ENCODE measurements around the gene RANBP6. TPM values are rescaled to one million over a fixed set of nuclear protein-coding genes. Genes with fewer than 3 reads are reported as not detected.
"Not testable (repeated sequence)": the region's sequence is repeated elsewhere in the genome, so short reads cannot be mapped to it uniquely, and the experiment has no call there.

The RANBP6 gene
- total RNA-seq, result 20.1 and 21.1 TPM in 2 replicates

GRCh38 chr9:6015278-6016157 lies at the start of gene RANBP6:
TSS of gene RANBP6 (minus strand) at chr9:6015624. CDS start at chr9:6015607, 17 bp downstream.
- peaks cover 33% of the 10 kb centered on the region for H3K4me1 Mint-ChIP-seq (ENCODE audit: low read depth)
- DNase-seq (ENCODE audit: low spot score), result peak; percentile 87
- peaks cover 40% of the 10 kb centered on the region for H3K36me3 Mint-ChIP-seq (ENCODE audit: low read depth)
- intact Hi-C loops (cut with micrococcal nuclease), result loop anchor here (1.0 to 2.0 kb wide), 4 partner anchors 9 to 397 kb away; partner anchors contain the start of genes ERMP1 and UHRF2
- H3K4me3 Mint-ChIP-seq (ENCODE audit: low read depth), result peak within 1 kb of the TSS; percentile 93
- H3K9me3 Mint-ChIP-seq, result peaks cover 3% of the 10 kb centered on the region
- H3K27ac Mint-ChIP-seq, result peak within 1 kb of the TSS; percentile 97
- no peaks in the 10 kb centered on the region for H3K27me3 Mint-ChIP-seq (ENCODE audit: low read depth)

DNA sequence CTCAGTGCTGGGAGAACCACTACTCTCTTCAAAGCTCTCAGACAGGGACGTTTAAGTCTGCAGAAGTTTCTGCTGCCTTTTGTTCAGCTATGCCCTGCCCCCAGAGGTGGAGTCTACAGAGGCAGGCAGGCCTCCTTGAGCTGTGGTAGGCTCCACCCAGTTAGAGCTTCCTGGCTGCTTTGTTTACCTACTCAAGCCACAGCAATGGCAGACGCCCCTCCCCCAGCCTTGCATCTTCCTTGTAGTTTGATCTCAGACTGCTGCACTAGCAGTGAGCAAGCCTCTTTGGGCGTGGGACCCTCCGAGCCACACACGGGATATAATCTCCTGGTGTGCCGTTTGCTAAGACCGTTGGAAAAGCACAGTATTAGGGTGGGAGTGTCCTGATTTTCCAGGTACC lies 47.7 kb upstream of the RANBP6 start:
- peaks cover 30% of the 10 kb centered on the region for H3K27me3 Mint-ChIP-seq (ENCODE audit: low read depth)
- H3K4me3 Mint-ChIP-seq (ENCODE audit: low read depth); intact Hi-C loops (cut with micrococcal nuclease); H3K27ac Mint-ChIP-seq; H3K36me3 Mint-ChIP-seq (ENCODE audit: low read depth); H3K4me1 Mint-ChIP-seq (ENCODE audit: low read depth): not testable (repeated sequence)
- DNase-seq (ENCODE audit: low spot score), result peak; percentile 20
- H3K9me3 Mint-ChIP-seq, result peaks cover 14% of the 10 kb centered on the region

DNA sequence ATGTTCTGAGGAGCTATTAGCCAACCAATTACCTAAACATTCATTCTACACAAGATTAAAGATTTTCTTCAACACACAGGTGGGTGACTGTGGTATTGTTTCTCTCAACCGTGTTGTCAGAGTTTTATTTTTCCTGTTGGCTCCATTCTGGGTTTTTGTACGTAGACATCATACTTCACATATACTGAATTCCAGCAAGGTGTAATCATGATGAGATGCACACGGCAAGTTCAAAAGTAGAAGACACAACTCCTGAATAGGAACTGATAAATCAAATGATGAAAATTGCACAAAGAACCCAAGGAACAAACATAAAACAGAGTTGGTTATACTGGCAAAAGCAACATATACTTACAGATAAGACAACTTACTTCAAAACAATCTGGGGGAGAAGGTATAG lies 40.2 kb upstream of the RANBP6 start:
- no peak overlapping the region for H3K4me3 Mint-ChIP-seq (ENCODE audit: low read depth)
- intact Hi-C loops (cut with micrococcal nuclease), result loop anchor here (1.0 kb wide), 2 partner anchors 251 to 513 kb away; no protein-coding TSS in a partner anchor
- no peak for DNase-seq (ENCODE audit: low spot score)
- H3K4me1 Mint-ChIP-seq (ENCODE audit: low read depth), result peaks cover 2% of the 10 kb centered on the region
- H3K27ac Mint-ChIP-seq, result no peak overlapping the region
- H3K9me3 Mint-ChIP-seq, result peaks cover 5% of the 10 kb centered on the region
- no peaks in the 10 kb centered on the region for H3K36me3 Mint-ChIP-seq (ENCODE audit: low read depth)
- H3K27me3 Mint-ChIP-seq (ENCODE audit: low read depth), result peaks cover 18% of the 10 kb centered on the region

DNA sequence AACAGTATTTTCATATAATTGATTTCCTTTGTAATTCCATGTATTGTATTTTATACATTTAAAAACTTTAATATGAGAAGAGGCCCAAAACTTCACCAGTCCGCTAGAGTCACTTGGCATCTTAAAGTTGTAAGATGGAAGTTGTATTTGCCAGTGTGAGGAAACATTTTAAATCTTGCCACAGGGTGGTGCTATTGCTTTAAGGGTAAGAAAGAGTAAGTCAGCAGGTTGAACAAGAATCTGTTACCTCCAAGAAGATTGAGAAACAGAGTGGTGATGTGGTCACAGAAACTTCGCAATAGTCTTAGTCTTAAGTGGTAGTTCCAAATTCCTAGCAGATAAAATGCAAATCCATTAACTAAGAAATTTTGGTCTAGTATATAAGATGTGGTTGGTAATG lies 39.8 kb upstream of the RANBP6 start:
- peaks cover 2% of the 10 kb centered on the region for H3K4me1 Mint-ChIP-seq (ENCODE audit: low read depth)
- H3K27ac Mint-ChIP-seq, result no peak overlapping the region
- intact Hi-C loops (cut with micrococcal nuclease), result loop anchor here (1.0 kb wide), 2 partner anchors 251 to 513 kb away; no protein-coding TSS in a partner anchor
- peaks cover 5% of the 10 kb centered on the region for H3K9me3 Mint-ChIP-seq
- H3K27me3 Mint-ChIP-seq (ENCODE audit: low read depth), result peaks cover 13% of the 10 kb centered on the region
- no peak overlapping the region for H3K4me3 Mint-ChIP-seq (ENCODE audit: low read depth)
- H3K36me3 Mint-ChIP-seq (ENCODE audit: low read depth), result no peaks in the 10 kb centered on the region
- DNase-seq (ENCODE audit: low spot score), result peak; percentile 22

DNA sequence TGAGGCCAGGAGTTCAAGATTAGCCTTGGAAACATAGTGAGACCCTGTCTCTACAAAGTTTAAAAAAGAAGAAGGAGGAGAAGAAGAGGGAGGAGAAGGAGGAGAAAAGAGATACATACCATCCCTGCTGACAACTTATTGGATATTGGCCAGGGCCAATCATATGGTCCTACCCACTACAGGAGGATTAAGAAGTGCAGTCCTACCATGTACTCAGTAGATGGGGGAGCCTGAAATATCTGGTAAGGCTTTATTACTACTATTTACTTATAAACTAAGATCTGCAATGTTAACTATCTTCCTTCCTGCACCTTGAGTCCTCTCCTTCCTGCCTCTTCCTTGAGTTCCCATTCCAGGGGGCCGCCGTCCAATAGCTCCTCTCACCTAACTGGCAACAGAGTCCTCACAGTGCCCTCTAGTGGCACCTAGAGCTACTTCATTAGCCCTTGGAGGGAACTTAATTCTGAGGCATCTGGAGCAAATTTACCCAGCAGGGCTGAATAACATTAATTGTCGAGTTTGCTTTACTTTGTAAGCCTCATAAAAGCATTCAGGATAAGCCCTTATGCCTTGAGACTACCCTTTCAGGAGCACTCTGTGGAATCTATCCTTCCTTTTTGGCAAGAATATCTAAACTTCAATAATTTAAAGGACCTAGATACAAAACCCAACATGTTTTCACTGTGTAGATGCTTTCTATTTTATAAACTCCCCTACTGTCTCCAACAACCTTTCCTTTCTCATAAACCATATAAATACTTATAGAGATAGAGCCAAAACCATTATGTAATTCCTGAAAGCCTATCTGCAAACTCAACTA lies 39.1 kb upstream of the RANBP6 start:
- no peak overlapping the region for H3K4me3 Mint-ChIP-seq (ENCODE audit: low read depth)
- H3K27me3 Mint-ChIP-seq (ENCODE audit: low read depth), result peaks cover 9% of the 10 kb centered on the region
- H3K4me1 Mint-ChIP-seq (ENCODE audit: low read depth), result peaks cover 8% of the 10 kb centered on the region
- DNase-seq (ENCODE audit: low spot score), result peak; percentile 41
- H3K36me3 Mint-ChIP-seq (ENCODE audit: low read depth), result no peaks in the 10 kb centered on the region
- no peak overlapping the region for H3K27ac Mint-ChIP-seq
- H3K9me3 Mint-ChIP-seq, result peaks cover 5% of the 10 kb centered on the region
- intact Hi-C loops (cut with micrococcal nuclease), result loop anchor here (1.0 to 5.0 kb wide), 4 partner anchors 168 to 514 kb away; no protein-coding TSS in a partner anchor

DNA sequence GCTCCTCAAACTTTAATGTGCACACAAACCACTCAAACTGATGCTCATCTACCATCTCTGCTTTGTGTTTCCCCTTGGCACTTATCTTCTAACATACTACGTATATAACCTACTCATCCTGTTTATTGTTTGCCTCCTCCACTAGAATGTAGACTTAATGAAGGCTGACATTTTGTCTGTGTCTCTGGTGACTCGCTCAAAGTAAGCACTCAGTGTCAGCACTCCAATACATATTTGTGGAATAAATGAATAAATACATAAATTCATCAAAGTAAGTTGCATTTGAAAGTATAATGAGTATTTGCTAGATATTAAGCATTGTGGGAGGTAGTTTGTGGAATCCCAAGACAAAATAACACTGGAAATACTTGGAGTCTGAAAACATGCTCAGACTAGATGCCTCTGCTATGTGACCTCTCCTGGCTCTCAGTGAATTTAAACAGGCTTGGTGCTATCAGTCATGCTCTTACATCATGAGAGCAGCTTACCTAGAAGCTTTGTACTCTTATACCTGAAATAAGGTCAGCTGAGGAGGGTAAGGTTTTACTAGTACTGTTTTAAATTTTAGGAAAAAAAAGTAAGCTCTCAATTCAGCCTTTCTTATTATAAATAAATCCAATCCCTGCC lies 37.0 kb upstream of the RANBP6 start:
- no peaks in the 10 kb centered on the region for H3K36me3 Mint-ChIP-seq (ENCODE audit: low read depth)

GRCh38 chr9:6051511-6051950 lies 36.1 kb upstream of the RANBP6 start:
- Mint-ChIP-seq H3K27me3 (ENCODE audit: low read depth) (peaks cover 12% of the 10 kb centered on the region), H3K36me3 (ENCODE audit: low read depth) (no peaks in the 10 kb centered on the region), H3K9me3 (no peaks in the 10 kb centered on the region), H3K4me3 (ENCODE audit: low read depth) (no peak overlapping the region), H3K27ac (no peak overlapping the region), H3K4me1 (ENCODE audit: low read depth) (peaks cover 11% of the 10 kb centered on the region)
- no peak for DNase-seq (ENCODE audit: low spot score)
- intact Hi-C loops (cut with micrococcal nuclease), result loop anchor here (5.0 kb wide), 1 partner anchor 301 kb away; no protein-coding TSS in a partner anchor

More for the DNA sequence above, 37.0 kb upstream of the RANBP6 start:
- no peak overlapping the region for H3K27ac Mint-ChIP-seq
- H3K4me1 Mint-ChIP-seq (ENCODE audit: low read depth), result peaks cover 8% of the 10 kb centered on the region
- peaks cover 7% of the 10 kb centered on the region for H3K27me3 Mint-ChIP-seq (ENCODE audit: low read depth)
- no peak overlapping the region for H3K4me3 Mint-ChIP-seq (ENCODE audit: low read depth)
- intact Hi-C loops (cut with micrococcal nuclease), result loop anchor here (5.0 kb wide), 1 partner anchor 300 kb away; no protein-coding TSS in a partner anchor
- H3K9me3 Mint-ChIP-seq, result no peaks in the 10 kb centered on the region
- no peak for DNase-seq (ENCODE audit: low spot score)

- H3K4me3 Mint-ChIP-seq (ENCODE audit: low read depth), result no peak overlapping the region
- intact Hi-C loops (cut with micrococcal nuclease), result loop anchor here (5.0 kb wide), 1 partner anchor 303 kb away; no protein-coding TSS in a partner anchor
These were observed 34.4 kb upstream of the RANBP6 start for GRCh38 chr9:6049798-6050197.

GRCh38 chr9:6048039-6048438 lies 32.6 kb upstream of the RANBP6 start:
- H3K4me3 Mint-ChIP-seq (ENCODE audit: low read depth), result no peak overlapping the region
- H3K9me3 Mint-ChIP-seq, result no peaks in the 10 kb centered on the region
- no peak overlapping the region for H3K27ac Mint-ChIP-seq
- intact Hi-C loops (cut with micrococcal nuclease), result no loop called here
- peaks cover 19% of the 10 kb centered on the region for H3K27me3 Mint-ChIP-seq (ENCODE audit: low read depth)
- no peaks in the 10 kb centered on the region for H3K36me3 Mint-ChIP-seq (ENCODE audit: low read depth)
- peaks cover 9% of the 10 kb centered on the region for H3K4me1 Mint-ChIP-seq (ENCODE audit: low read depth)
- no peak for DNase-seq (ENCODE audit: low spot score)

More at GRCh38 chr9:6049798-6050197, 34.4 kb upstream of the RANBP6 start:
- H3K36me3 Mint-ChIP-seq (ENCODE audit: low read depth), result no peaks in the 10 kb centered on the region
- peak; percentile 38 for DNase-seq (ENCODE audit: low spot score)
- H3K4me1 Mint-ChIP-seq (ENCODE audit: low read depth), result peaks cover 9% of the 10 kb centered on the region
- H3K27ac Mint-ChIP-seq, result no peak overlapping the region
- H3K9me3 Mint-ChIP-seq, result no peaks in the 10 kb centered on the region
- H3K27me3 Mint-ChIP-seq (ENCODE audit: low read depth), result peaks cover 13% of the 10 kb centered on the region

- Mint-ChIP-seq H3K9me3 (no peaks in the 10 kb centered on the region), H3K27me3 (ENCODE audit: low read depth) (peaks cover 21% of the 10 kb centered on the region), H3K4me1 (ENCODE audit: low read depth) (peaks cover 9% of the 10 kb centered on the region), H3K36me3 (ENCODE audit: low read depth) (no peaks in the 10 kb centered on the region), H3K4me3 (ENCODE audit: low read depth) (no peak overlapping the region), H3K27ac (no peak overlapping the region)
- no peak for DNase-seq (ENCODE audit: low spot score)
- intact Hi-C loops (cut with micrococcal nuclease), result no loop called here
These were observed 31.6 kb upstream of the RANBP6 start for GRCh38 chr9:6047020-6047419.

GRCh38 chr9:6045364-6045763 lies 29.9 kb upstream of the RANBP6 start:
- no peak for DNase-seq (ENCODE audit: low spot score)
- H3K27ac Mint-ChIP-seq, result no peak overlapping the region
- H3K4me3 Mint-ChIP-seq (ENCODE audit: low read depth), result no peak overlapping the region
- peaks cover 11% of the 10 kb centered on the region for H3K4me1 Mint-ChIP-seq (ENCODE audit: low read depth)
- no peaks in the 10 kb centered on the region for H3K9me3 Mint-ChIP-seq
- H3K36me3 Mint-ChIP-seq (ENCODE audit: low read depth), result no peaks in the 10 kb centered on the region
- intact Hi-C loops (cut with micrococcal nuclease), result no loop called here
- peaks cover 35% of the 10 kb centered on the region for H3K27me3 Mint-ChIP-seq (ENCODE audit: low read depth)

- no peaks in the 10 kb centered on the region for H3K9me3 Mint-ChIP-seq
- no peaks in the 10 kb centered on the region for H3K36me3 Mint-ChIP-seq (ENCODE audit: low read depth)
- H3K27ac Mint-ChIP-seq, result no peak overlapping the region
- no peak for DNase-seq (ENCODE audit: low spot score)
- H3K4me1 Mint-ChIP-seq (ENCODE audit: low read depth), result peaks cover 2% of the 10 kb centered on the region
- H3K27me3 Mint-ChIP-seq (ENCODE audit: low read depth), result peaks cover 48% of the 10 kb centered on the region
- no peak overlapping the region for H3K4me3 Mint-ChIP-seq (ENCODE audit: low read depth)
- intact Hi-C loops (cut with micrococcal nuclease), result no loop called here
These were observed 24.7 kb upstream of the RANBP6 start for GRCh38 chr9:6040077-6040476.
